HG03108 (cell line): ENCODE results near the gene CBR1.
A peak's percentile ranks its signal among the peaks of the same experiment; 100 is the strongest.

Experiments
- ATAC-seq: cut with Tn5 transposase; IDR thresholded peaks from one replicate; pipeline ENCODE4 v1.9.1; 2021; ENCODE audit warnings: moderate library complexity; ENCODE audit not compliant: unreplicated experiment

Gene CBR1

GRCh38 chr21:36069713-36070583, at the start of gene CBR1:
TSS of gene CBR1 (plus strand) at chr21:36070024. CDS start at chr21:36070116, 92 bp downstream.
- ATAC-seq = peak; percentile 95

DNA sequence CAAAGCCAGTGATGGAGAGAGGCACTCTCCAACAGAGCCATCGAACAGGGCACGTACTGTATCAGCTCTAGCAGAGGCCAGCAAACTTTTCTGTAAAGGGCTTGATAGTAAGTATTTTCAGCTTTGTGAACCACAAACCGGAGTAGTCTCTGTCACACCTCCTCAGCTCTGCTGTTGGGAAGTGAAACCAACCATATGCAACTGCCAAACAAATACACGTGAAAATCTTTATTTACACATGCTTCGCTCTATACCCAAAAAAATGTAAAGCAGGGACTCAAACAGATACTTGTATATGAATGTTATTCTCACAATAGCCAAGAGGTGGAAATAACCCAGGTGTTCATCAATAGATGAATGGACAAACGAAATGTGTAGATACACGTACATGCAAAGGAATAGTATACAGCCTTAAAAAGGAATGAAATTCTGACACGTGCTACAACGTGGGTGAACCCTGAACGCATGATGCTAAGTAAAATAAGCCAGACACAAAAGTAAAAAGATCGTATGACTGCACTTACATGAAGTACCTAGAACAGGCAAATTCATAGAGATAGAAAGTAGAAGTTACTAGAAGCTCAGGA, 48.5 kb upstream of the CBR1 start:
- peak; percentile 64 for ATAC-seq

DNA sequence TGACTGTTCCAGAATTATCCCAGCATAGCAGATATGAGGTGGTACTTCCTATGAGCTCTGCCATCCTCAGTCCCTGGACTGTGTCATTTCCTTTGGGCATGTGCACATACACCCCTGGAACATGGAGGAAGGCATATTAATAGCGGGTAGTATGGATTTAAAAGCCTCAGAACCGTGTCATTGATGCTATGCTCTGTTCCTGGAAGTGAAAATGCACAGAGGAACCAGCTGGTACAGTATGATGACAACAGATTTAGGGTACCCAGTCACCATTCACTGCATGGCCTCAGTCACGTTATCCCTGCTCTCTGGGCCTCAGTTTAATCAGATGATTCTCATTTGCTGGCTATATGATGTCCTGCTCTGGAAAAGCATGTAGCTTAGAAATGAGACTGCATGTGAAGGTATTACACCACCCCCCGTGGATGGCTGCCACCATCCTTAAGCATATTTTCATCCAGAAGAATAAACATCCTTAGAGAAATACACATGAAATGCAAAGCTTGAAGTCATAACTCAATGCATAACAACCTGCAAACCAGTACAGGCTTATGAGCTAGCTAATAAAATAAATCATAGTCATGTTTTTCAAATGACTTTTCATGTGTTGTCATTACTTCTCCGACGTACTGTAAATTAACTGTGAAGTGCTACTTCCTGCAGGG, 47.3 kb upstream of the CBR1 start:
- ATAC-seq = no peak

DNA sequence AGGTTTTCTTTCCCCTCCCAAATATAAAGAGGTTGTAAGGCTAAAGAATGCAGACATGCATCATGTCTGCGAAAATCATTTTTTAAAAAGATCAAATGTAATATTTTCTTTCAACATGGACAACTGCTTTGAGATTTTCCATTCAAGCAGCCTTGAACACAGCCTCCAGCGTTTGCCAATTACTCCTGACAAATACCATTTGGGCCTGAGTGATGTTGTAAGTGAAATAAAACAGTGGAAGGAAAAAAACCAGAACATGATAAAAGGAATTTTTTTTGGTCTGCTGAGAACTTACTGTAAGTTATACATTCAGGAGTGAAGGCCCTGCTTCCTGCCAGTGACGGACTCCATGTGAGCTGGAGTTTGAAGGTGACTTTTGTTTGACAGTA, 46.7 kb upstream of the CBR1 start:
- no peak for ATAC-seq

DNA sequence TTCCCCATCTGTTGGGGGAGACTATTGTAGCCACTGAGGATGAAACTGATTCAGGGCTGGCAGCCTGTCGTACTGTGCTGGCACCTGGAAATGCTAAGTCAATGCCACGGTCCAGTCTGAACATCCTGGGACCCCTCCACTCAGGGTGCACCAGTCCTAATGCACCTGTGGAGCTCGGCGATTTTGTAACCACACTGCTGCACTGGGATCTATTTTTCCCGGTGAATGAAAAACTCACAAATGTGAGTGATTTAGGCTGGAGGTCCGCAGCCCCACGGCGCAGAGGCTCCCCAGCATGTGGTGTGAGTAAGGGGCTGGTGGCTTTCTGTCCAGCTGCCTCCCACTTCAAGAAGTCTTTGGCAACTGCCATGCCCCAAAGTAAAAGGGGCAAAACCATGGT, 45.0 kb upstream of the CBR1 start:
- ATAC-seq = no peak

GRCh38 chr21:36027347-36027746, 42.5 kb upstream of the CBR1 start:
- ATAC-seq = no peak

GRCh38 chr21:36028127-36029069, 41.4 kb upstream of the CBR1 start:
- peak; percentile 56 for ATAC-seq

DNA sequence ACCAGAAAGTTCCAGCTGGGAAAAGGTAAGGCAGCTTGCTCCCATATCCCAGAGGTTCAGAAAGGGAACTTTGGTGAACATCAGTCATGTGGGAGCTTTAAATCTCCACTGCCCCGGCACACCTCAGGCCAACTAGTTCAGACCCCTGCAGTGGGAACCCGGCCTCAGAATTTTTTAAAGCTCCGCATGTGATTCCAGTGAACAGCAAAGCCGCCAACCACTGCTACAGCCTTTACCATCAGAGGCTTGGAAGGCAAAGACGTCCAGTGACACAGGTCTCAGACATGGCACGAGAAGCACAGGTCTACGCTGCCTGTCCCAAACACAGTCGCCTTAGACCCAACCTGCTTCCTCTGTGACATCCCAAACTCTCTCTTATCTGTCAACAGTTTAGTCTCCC, 40.5 kb upstream of the CBR1 start:
- ATAC-seq = no peak

GRCh38 chr21:36030581-36031189, 39.1 kb upstream of the CBR1 start:
- ATAC-seq = no peak

DNA sequence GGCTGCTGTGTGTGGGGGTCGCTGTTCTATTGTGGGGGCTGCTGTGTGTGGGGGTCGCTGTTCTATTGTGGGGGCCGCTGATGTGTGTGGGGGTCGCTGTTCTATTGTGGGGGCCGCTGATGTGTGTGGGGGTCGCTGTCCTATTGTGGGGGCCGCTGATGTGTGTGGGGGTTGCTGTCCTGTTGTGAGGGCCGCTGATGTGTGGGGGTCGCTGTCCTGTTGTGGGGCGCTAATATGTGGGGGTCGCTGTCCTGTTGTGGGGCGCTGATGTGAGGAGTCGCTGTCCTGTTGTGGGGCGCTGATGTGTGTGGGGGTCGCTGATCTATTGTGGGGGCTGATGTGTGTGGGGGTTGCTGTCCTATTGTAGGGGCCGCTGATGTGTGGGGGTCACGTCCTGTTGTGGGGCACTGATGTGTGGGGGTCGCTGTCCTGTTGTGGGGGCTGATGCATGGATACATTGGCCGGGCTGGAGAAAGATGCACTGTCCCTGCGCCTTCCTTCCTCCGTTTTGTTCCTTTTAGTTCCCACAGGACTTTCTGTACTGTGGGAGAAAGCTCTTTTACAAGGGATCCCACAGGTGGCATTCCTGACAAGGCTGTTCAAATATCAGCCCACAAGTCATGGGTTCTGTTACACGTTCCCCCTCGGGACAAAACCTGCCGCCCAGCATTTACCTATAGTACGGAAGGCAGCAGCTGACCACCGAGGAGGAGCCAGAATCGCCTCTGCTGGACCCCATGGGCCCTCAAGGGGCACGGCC, 37.0 kb upstream of the CBR1 start:
- ATAC-seq = no peak

GRCh38 chr21:36034211-36034913, 35.5 kb upstream of the CBR1 start:
- no peak for ATAC-seq

DNA sequence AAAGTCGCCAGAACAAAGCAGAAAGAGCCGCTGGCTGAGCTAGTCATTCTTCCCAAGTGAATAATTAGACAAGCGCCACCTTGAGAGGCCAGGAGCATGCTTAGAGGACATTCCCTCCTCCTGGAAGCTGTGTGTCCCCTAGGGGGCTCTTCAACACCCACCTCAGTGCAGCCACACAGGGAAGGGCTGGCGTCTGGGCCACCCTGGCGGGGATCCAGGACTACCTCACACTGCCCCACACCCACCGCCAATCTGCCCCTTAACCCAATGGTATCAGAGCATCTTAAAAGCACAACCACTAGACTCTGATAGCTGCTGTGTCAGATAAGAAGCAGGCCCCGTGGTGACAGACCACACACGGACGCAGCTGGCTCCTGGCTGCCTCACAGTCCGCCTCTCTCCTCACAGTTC, 34.4 kb upstream of the CBR1 start:
- ATAC-seq = no peak

- no peak for ATAC-seq
Observed at GRCh38 chr21:36038701-36039497, 30.9 kb upstream of the CBR1 start.

GRCh38 chr21:36039861-36040260, 30.0 kb upstream of the CBR1 start:
- no peak for ATAC-seq

DNA sequence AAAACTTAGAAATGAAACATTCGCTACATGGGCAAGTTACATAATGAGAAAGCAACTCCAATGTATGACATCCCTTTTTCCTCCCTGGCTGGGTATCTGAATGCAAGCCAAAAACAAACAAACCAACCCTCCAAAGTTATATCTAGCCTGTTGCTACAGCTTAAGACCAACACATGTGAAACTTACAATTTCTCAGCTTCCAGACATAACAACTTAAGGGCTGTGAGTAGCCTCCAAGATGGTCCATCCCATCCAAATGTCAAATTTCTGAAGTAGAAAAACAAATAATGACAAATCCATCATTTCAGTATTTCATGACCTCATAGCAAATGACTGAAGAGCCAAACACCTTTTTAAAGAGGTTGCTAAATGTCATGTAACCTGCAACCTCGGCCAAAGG, 29.4 kb upstream of the CBR1 start:
- no peak for ATAC-seq

DNA sequence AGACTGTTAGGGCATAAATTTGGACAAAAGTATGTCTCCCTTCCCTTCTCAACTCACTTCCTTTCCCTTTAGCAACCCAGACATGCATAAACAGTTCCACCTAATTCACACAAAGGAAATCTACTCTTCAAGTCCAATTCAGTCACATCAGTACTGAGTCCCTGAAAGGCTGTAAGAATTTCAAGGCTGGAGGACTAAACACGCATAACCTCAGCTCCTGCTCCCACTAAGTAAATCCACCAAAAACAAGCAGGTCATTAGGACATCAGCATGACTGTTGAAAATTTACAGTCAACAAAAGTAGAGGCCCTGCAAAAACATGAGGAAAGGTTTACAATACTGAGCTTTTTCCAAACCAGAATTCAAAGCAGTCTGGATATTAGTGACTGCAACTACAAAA, 27.9 kb upstream of the CBR1 start:
- ATAC-seq = no peak

GRCh38 chr21:36044056-36044455, 25.8 kb upstream of the CBR1 start:
- ATAC-seq = no peak

GRCh38 chr21:36045993-36046392, 23.8 kb upstream of the CBR1 start:
- ATAC-seq = no peak
